Cardiac muscle cell (in vitro differentiated cells and primary cell): ENCODE data around the gene CACNA2D3. TPM values are rescaled to one million over a fixed set of nuclear protein-coding genes. Genes with fewer than 3 reads are reported as not detected.

ENCODE experiments used
- DNase-seq, 2 donors: peaks; one replicate each; pipeline versions ENCODE4 v3.0.0 to v3.0.0-alpha.2; 2010 to 2017; ENCODE audit warnings: low read depth in 1 of 2, low spot score in 1 of 2
- H3K27ac ChIP-seq: fragments of 200-600 bp; sonication (generic); 2 replicates; pipeline ENCODE4 v1.5.1; 2016
- H3K27me3 ChIP-seq: fragments of 200-600 bp; sonication (generic); 2 replicates; pipeline ENCODE4 v1.6.0; 2016; ENCODE audit warnings: control low read depth
- H3K36me3 ChIP-seq: fragments of 200-600 bp; sonication (generic); 2 replicates; pipeline ENCODE4 v1.5.1; 2016; ENCODE audit warnings: control low read depth
- H3K4me1 ChIP-seq: fragments of 200-600 bp; sonication (generic); 2 replicates; pipeline ENCODE4 v1.8.1; 2017; ENCODE audit warnings: low read depth, mild to moderate bottlenecking, mixed run types
- H3K4me3 ChIP-seq: fragments of 200-600 bp; sonication (generic); 2 replicates; pipeline ENCODE4 v1.5.1; 2016; ENCODE audit warnings: mild to moderate bottlenecking
- H3K9me3 ChIP-seq: fragments of 200-600 bp; sonication (generic); 2 replicates; pipeline ENCODE4 v1.5.1; 2017; ENCODE audit warnings: low read depth, mild to moderate bottlenecking, control low read depth
- CTCF ChIP-seq: IDR thresholded peaks from 2 replicates; pipeline ENCODE4 v1.5.1; 2012; ENCODE audit warnings: low read depth, mild to moderate bottlenecking, low read length
- polyA plus RNA-seq: library from polyadenylated mRNA; unstranded; fragments of >200 nt; fragmentation: Nextera tagmentation; extraction: Ambion mirVana; gene quantifications from 2 replicates; pipeline ENCODE4 v1.2.1, GENCODE V29; 2016
- total RNA-seq: library from RNA; depleted of rRNA; stranded (reverse); fragments of >200 nt; gene quantifications from 2 replicates; pipeline ENCODE4 v1.2.3, GENCODE V29; 2016

The CACNA2D3 gene
- total and polyA plus RNA-seq, 2 experiments from 2014 or later = 0.45 to 0.59 TPM

- DNase-seq = peak in 1 of 2 donors; percentile 57
- no peaks in the 10 kb centered on the region for H3K36me3 ChIP-seq
- H3K27me3 ChIP-seq = no peaks in the 10 kb centered on the region
Observed at GRCh38 chr3:54936561-54936960, 814.2 kb downstream of the CACNA2D3 start.

GRCh38 chr3:54939557-54940300, 817.4 kb downstream of the CACNA2D3 start:
- Histone ChIP-seq H3K4me1 (peaks cover 5% of the 10 kb centered on the region), H3K4me3 (no peak overlapping the region), H3K27ac (no peak overlapping the region), H3K27me3 (no peaks in the 10 kb centered on the region), H3K36me3 (no peaks in the 10 kb centered on the region), H3K9me3 (no peaks in the 10 kb centered on the region)
- TF ChIP-seq CTCF = no peak
- no peak for DNase-seq

More at GRCh38 chr3:54936561-54936960, 814.2 kb downstream of the CACNA2D3 start:
- TF ChIP-seq CTCF = no peak
- peaks cover 8% of the 10 kb centered on the region for H3K4me1 ChIP-seq
- H3K9me3 ChIP-seq = no peaks in the 10 kb centered on the region
- H3K4me3 ChIP-seq = no peak overlapping the region
- no peak overlapping the region for H3K27ac ChIP-seq

GRCh38 chr3:54940971-54941370, 818.6 kb downstream of the CACNA2D3 start:
- Histone ChIP-seq H3K36me3 (no peaks in the 10 kb centered on the region), H3K27ac (no peak overlapping the region), H3K4me3 (no peak overlapping the region), H3K9me3 (no peaks in the 10 kb centered on the region), H3K4me1 (peaks cover 5% of the 10 kb centered on the region), H3K27me3 (no peaks in the 10 kb centered on the region)
- no peak for TF ChIP-seq CTCF
- DNase-seq = no peak

GRCh38 chr3:54941690-54942362, 819.5 kb downstream of the CACNA2D3 start:
- no peaks in the 10 kb centered on the region for H3K9me3 ChIP-seq
- H3K4me1 ChIP-seq = no peaks in the 10 kb centered on the region
- no peak for TF ChIP-seq CTCF
- no peak overlapping the region for H3K27ac ChIP-seq
- H3K36me3 ChIP-seq = no peaks in the 10 kb centered on the region
- H3K4me3 ChIP-seq = no peak overlapping the region
- no peaks in the 10 kb centered on the region for H3K27me3 ChIP-seq
- no peak for DNase-seq

- no peak for DNase-seq
- Histone ChIP-seq H3K27ac (no peak overlapping the region), H3K36me3 (no peaks in the 10 kb centered on the region), H3K9me3 (no peaks in the 10 kb centered on the region), H3K4me3 (no peak overlapping the region), H3K27me3 (no peaks in the 10 kb centered on the region), H3K4me1 (peaks cover 11% of the 10 kb centered on the region)
- TF ChIP-seq CTCF = no peak
Observed at GRCh38 chr3:54949491-54950044, 827.2 kb downstream of the CACNA2D3 start.
